Panc1 (cell line): Measurements from ENCODE around the gene TRIM5. TPM values are rescaled to one million over a fixed set of nuclear protein-coding genes. Genes with fewer than 3 reads are reported as not detected.

ENCODE experiments used
- ATAC-seq: fragments of 200-7000 bp; cut with Tn5 transposase; 2 replicates; pipeline ENCODE4 v1.9.1; 2020; ENCODE audit warnings: mild to moderate bottlenecking, moderate library complexity
- BruUV-seq: library from RNA; stranded (reverse); fragments of 400-500 nt; replicated peaks from 2 replicates; lab custom pipeline; 2021; lab: Mats Ljungman, UMichigan
- CTCF ChIA-PET: fragments of 300-600 bp; sonication (Branson Sonifier 250); formaldehyde crosslinking; loops from one replicate; lab custom pipeline; 2022; ENCODE audit warnings: antibody characterized with exemption; lab: Charles Lee
- POLR2A ChIA-PET: fragments of 300-600 bp; sonication (Branson Sonifier 250); formaldehyde crosslinking; loops from one replicate; lab custom pipeline; 2022; ENCODE audit warnings: antibody characterized with exemption; lab: Charles Lee
- DNase-seq: peaks from one replicate; pipeline ENCODE4 v3.0.0-alpha.2; 2010; ENCODE audit warnings: low read depth, low spot score
- H3K27ac ChIP-seq: 2 replicates; pipeline ENCODE4 v1.5.1; 2011; ENCODE audit warnings: mild to moderate bottlenecking, low read length, inconsistent platforms
- H3K27me3 ChIP-seq: fragments of 200-500 bp; sonication (Bioruptor generic); 2 replicates; pipeline ENCODE4 v1.6.0; 2014; ENCODE audit warnings: low read length, inconsistent platforms; ENCODE audit not compliant: control insufficient read depth, insufficient read depth
- H3K36me3 ChIP-seq: fragments of 200-500 bp; sonication (Bioruptor generic); 2 replicates; pipeline ENCODE4 v1.5.1; 2014; ENCODE audit warnings: inconsistent platforms, mild to moderate bottlenecking, low read length, moderate library complexity; ENCODE audit not compliant: control insufficient read depth, insufficient read depth
- H3K4me1 ChIP-seq: 2 replicates; pipeline ENCODE4 v1.5.1; 2011; ENCODE audit warnings: inconsistent platforms, mild to moderate bottlenecking, low read length, moderate library complexity; ENCODE audit not compliant: control insufficient read depth, insufficient read depth
- H3K4me3 ChIP-seq, 2 experiments: 2 replicates each; pipeline ENCODE4 v1.5.1; 2011 to 2012; ENCODE audit warnings: low read depth in 2 of 2, low read length in 2 of 2, mild to moderate bottlenecking in 2 of 2, inconsistent platforms in 1 of 2, moderate library complexity in 1 of 2
- H3K9me3 ChIP-seq: fragments of 200-500 bp; sonication (Bioruptor generic); 2 replicates; pipeline ENCODE4 v1.5.1; 2014; ENCODE audit warnings: low read depth, mild to moderate bottlenecking, inconsistent platforms, low read length, moderate library complexity; ENCODE audit not compliant: control insufficient read depth, insufficient read depth
- CTCF ChIP-seq: fragments of 450-650 bp; IDR thresholded peaks from 2 replicates; pipeline ENCODE4 v1.5.1; 2017; ENCODE audit warnings: mild to moderate bottlenecking
- POLR2AphosphoS5 ChIP-seq: IDR thresholded peaks from 2 replicates; pipeline ENCODE4 v1.6.1; 2012; ENCODE audit warnings: mild to moderate bottlenecking, low read depth, low read length, moderate library complexity
- REST ChIP-seq, 2 experiments: IDR thresholded peaks; 2 replicates each; pipeline ENCODE4 v1.6.1; 2011 to 2012; ENCODE audit warnings: low read depth in 2 of 2, control low read depth in 1 of 2, low read length in 1 of 2, mild to moderate bottlenecking in 1 of 2, moderate library complexity in 1 of 2; ENCODE audit not compliant: insufficient read depth in 1 of 2
- SIN3A ChIP-seq: IDR thresholded peaks from 2 replicates; pipeline ENCODE4 v1.6.1; 2012; ENCODE audit warnings: low read depth, mild to moderate bottlenecking, low read length, moderate library complexity, borderline replicate concordance; ENCODE audit not compliant: insufficient read depth
- TCF7L2 ChIP-seq: IDR thresholded peaks from 2 replicates; pipeline ENCODE4 v1.6.1; 2011; ENCODE audit warnings: mild to moderate bottlenecking, low read depth, low read length, inconsistent platforms
- in situ Hi-C: cut with HindIII; loops from 2 replicates; pipeline ENCODE4 v1.10.0; 2016; ENCODE audit warnings: low sequenced_read_pairs, low pct_unique_long_range_greater_than_20kb
- intact Hi-C: fragments of 100-400 bp; cut with micrococcal nuclease; formaldehyde crosslinking; loops from one replicate; pipeline ENCODE4 v1.10.0; 2022; ENCODE audit not compliant: unreplicated experiment
- total RNA-seq: library from RNA; stranded (reverse); gene quantifications from one replicate; pipeline ENCODE4 v1.2.1, GENCODE V29; 2021; ENCODE audit not compliant: unreplicated experiment

Gene TRIM5
- total RNA-seq, 1 experiment from 2014 or later, result 56.1 TPM

GRCh38 chr11:5696210-5696609 lies 11.3 kb upstream of the TRIM5 start:
- no peak for DNase-seq
- Histone ChIP-seq H3K4me3 (no peak overlapping the region), H3K36me3 (no peaks in the 10 kb centered on the region), H3K27ac (no peak overlapping the region), H3K9me3 (no peaks in the 10 kb centered on the region), H3K4me1 (no peaks in the 10 kb centered on the region), H3K27me3 (peaks cover 10% of the 10 kb centered on the region)
- TF ChIP-seq CTCF (no peak), TCF7L2 (no peak), REST (IDR thresholded peaks at IDR 0.05; ENCODE audit: insufficient read depth in 1 of 2, low read depth in 2 of 2, low read length in 1 of 2) (no peak), SIN3A (no peak), POLR2AphosphoS5 (no peak)
- no peak for ATAC-seq
- intact Hi-C loops (no loop called here), in situ Hi-C loops (no loop called here)
- ChIA-PET POLR2A (no interaction called here), CTCF (no interaction called here)
- no TSS peak for BruUV-seq

- no peaks in the 10 kb centered on the region for H3K36me3 ChIP-seq
- in situ Hi-C loops, result no loop called here
- no peak overlapping the region for H3K4me3 ChIP-seq
- ChIA-PET CTCF (interaction anchor here (0.6 kb wide), 1 partner anchor 323 kb away, joined by 4 read pairs; no protein-coding TSS in a partner anchor), POLR2A (no interaction called here)
- ATAC-seq (no peak), DNase-seq (no peak)
- H3K27ac ChIP-seq, result no peak overlapping the region
- no peak for TF ChIP-seq SIN3A
- TF ChIP-seq REST (IDR thresholded peaks at IDR 0.05; ENCODE audit: insufficient read depth in 1 of 2, low read depth in 2 of 2, low read length in 1 of 2), result no peak
- TF ChIP-seq CTCF, result no peak
- TF ChIP-seq POLR2AphosphoS5, result no peak
- TF ChIP-seq TCF7L2, result no peak
- H3K27me3 ChIP-seq, result peaks cover 10% of the 10 kb centered on the region
- no peaks in the 10 kb centered on the region for H3K4me1 ChIP-seq
- no TSS peak for BruUV-seq
- intact Hi-C loops, result no loop called here
- H3K9me3 ChIP-seq, result no peaks in the 10 kb centered on the region
These were observed 10.7 kb upstream of the TRIM5 start for GRCh38 chr11:5695580-5695979.
